HG03060 (cell line): ENCODE measurements around the gene DDX27.

Experiments
- ATAC-seq: cut with Tn5 transposase; IDR thresholded peaks from one replicate; pipeline ENCODE4 v1.9.1; 2021; ENCODE audit warnings: low read depth, moderate number of reproducible peaks; ENCODE audit not compliant: unreplicated experiment

DDX27 gene

GRCh38 chr20:49247169-49247723 lies 28.0 kb downstream of the DDX27 start:
- ATAC-seq: no peak

- ATAC-seq: no peak
These were observed 28.6 kb downstream of the DDX27 start for GRCh38 chr20:49247792-49248191.

GRCh38 chr20:49248301-49248700 lies 29.1 kb downstream of the DDX27 start:
- no peak for ATAC-seq

GRCh38 chr20:49248879-49249665 lies 29.9 kb downstream of the DDX27 start:
- ATAC-seq: no peak

GRCh38 chr20:49252556-49253350 lies 33.5 kb downstream of the DDX27 start:
- ATAC-seq: no peak

- ATAC-seq: no peak
These were observed 37.0 kb downstream of the DDX27 start for GRCh38 chr20:49256261-49256660.

GRCh38 chr20:49259284-49259683 lies 40.1 kb downstream of the DDX27 start:
- no peak for ATAC-seq

- ATAC-seq: no peak
These were observed 40.6 kb downstream of the DDX27 start for GRCh38 chr20:49259799-49260198.

GRCh38 chr20:49260218-49260617 lies 41.0 kb downstream of the DDX27 start:
- no peak for ATAC-seq

- ATAC-seq: no peak
These were observed 42.0 kb downstream of the DDX27 start for GRCh38 chr20:49261173-49261572.

GRCh38 chr20:49262444-49262843 lies 43.2 kb downstream of the DDX27 start:
- no peak for ATAC-seq

- ATAC-seq: no peak
These were observed 48.1 kb downstream of the DDX27 start for GRCh38 chr20:49267327-49267726.

GRCh38 chr20:49268600-49269365 lies 49.6 kb downstream of the DDX27 start:
- no peak for ATAC-seq

GRCh38 chr20:49270177-49270576 lies 51.0 kb downstream of the DDX27 start:
- no peak for ATAC-seq

- no peak for ATAC-seq
These were observed 51.5 kb downstream of the DDX27 start for GRCh38 chr20:49270736-49271135.

GRCh38 chr20:49272654-49273053 lies 53.4 kb downstream of the DDX27 start:
- ATAC-seq: no peak

GRCh38 chr20:49273696-49274277 lies 54.6 kb downstream of the DDX27 start:
- ATAC-seq: no peak

GRCh38 chr20:49275216-49275615 lies 56.0 kb downstream of the DDX27 start:
- no peak for ATAC-seq

GRCh38 chr20:49275636-49276035 lies 56.4 kb downstream of the DDX27 start:
- ATAC-seq: no peak

GRCh38 chr20:49276161-49276960 lies 57.1 kb downstream of the DDX27 start:
- no peak for ATAC-seq
